PC-3 (cell line): Measurements from ENCODE around the gene RNF126.

Experiments
- CTCF ChIP-seq: fragments of 300-600 bp; sonication (generic); conservative IDR thresholded peaks from 2 replicates; pipeline ENCODE4 v1.5.1; 2017; ENCODE audit warnings: antibody characterized with exemption, low read depth, mild to moderate bottlenecking, low read length
- EZH2 ChIP-seq: fragments of 300-600 bp; sonication (generic); IDR thresholded peaks from one replicate; pipeline ENCODE4 v1.6.1; 2017; ENCODE audit warnings: antibody characterized with exemption, mild to moderate bottlenecking, low read length; ENCODE audit not compliant: unreplicated experiment
- EZH2phosphoT487 ChIP-seq: fragments of 300-600 bp; sonication (generic); IDR thresholded peaks from 2 replicates; pipeline ENCODE4 v1.6.1; 2018; ENCODE audit warnings: mild to moderate bottlenecking, antibody characterized with exemption, low read length, borderline replicate concordance

GRCh38 chr19:653425-653824 lies 9.6 kb downstream of the RNF126 start:
- TF ChIP-seq CTCF (no peak), EZH2 (no peak), EZH2phosphoT487 (no peak)
